Left lung (tissue), 10 donors: ENCODE measurements around the gene TEX52. TPM values are rescaled to one million over a fixed set of nuclear protein-coding genes. Genes with fewer than 3 reads are reported as not detected.

Experiments used
- ATAC-seq: fragments of 200-7000 bp; cut with Tn5 transposase; one replicate; pipeline ENCODE4 v1.9.1; 2020; ENCODE audit warnings: moderate library complexity
- DNase-seq, 4 donors: peaks; one replicate each; pipeline ENCODE4 v3.0.0-alpha.2; 2013 to 2020
- H3K27ac ChIP-seq, 2 donors: fragments of 200-600 bp; sonication (generic) in 1 of 2; one replicate each; pipeline versions ENCODE4 v1.5.0 to v1.8.0; 2020 to 2021
- H3K27me3 ChIP-seq, 2 donors: fragments of 200-600 bp; sonication (generic) in 1 of 2; one replicate each; pipeline versions ENCODE4 v1.5.0 to v1.8.0; 2020 to 2021
- H3K36me3 ChIP-seq, 2 donors: fragments of 200-600 bp; sonication (generic) in 1 of 2; one replicate each; pipeline versions ENCODE4 v1.5.0 to v1.8.0; 2020 to 2021
- H3K4me1 ChIP-seq, 2 donors: fragments of 200-600 bp; one replicate each; pipeline ENCODE4 v1.8.0; 2021
- H3K4me3 ChIP-seq, 2 donors: fragments of 200-600 bp; sonication (generic) in 1 of 2; one replicate each; pipeline versions ENCODE4 v1.5.0 to v1.8.0; 2020 to 2021; ENCODE audit warnings: mild to moderate bottlenecking in 1 of 2
- H3K9me3 ChIP-seq, 2 donors: fragments of 200-600 bp; sonication (generic) in 1 of 2; one replicate each; pipeline versions ENCODE4 v1.5.0 to v1.8.0; 2020 to 2021
- CTCF ChIP-seq, 2 donors: fragments of 200-600 bp; sonication (generic) in 1 of 2; IDR thresholded peaks; one replicate each; pipeline versions ENCODE4 v1.5.0 to v1.8.0; 2021; ENCODE audit warnings: antibody characterized with exemption in 2 of 2
- intact Hi-C, 2 donors: fragments of 100-400 bp; cut with DNase I; formaldehyde crosslinking; loops; one replicate each; pipeline versions ENCODE4 v1.11.2 to v1.14.2; 2022
- polyA plus RNA-seq, 6 donors: library from polyadenylated mRNA; unstranded; fragments of 120-200 nt; gene quantifications; one replicate each; pipeline ENCODE4 v1.2.1, GENCODE V29; 2013; ENCODE audit not compliant: insufficient read length in 6 of 6
- total RNA-seq, 2 donors: library from RNA; stranded (reverse); fragmentation: NEBNext Ultra II Directional; extraction: Animal tissue kit (Norgen Biotek cat#: 25700); gene quantifications; one replicate each; pipeline ENCODE4 v1.2.1, GENCODE V29; 2021
- donor health status: DM: no; HTN: yes; CAD: no.
- donor health status: DM: no; HTN: no; CAD: no.

TEX52 gene
- total and polyA plus RNA-seq, 8 donors = 1.9 to 4.6 (median 3.3) TPM; not detected in 2

DNA sequence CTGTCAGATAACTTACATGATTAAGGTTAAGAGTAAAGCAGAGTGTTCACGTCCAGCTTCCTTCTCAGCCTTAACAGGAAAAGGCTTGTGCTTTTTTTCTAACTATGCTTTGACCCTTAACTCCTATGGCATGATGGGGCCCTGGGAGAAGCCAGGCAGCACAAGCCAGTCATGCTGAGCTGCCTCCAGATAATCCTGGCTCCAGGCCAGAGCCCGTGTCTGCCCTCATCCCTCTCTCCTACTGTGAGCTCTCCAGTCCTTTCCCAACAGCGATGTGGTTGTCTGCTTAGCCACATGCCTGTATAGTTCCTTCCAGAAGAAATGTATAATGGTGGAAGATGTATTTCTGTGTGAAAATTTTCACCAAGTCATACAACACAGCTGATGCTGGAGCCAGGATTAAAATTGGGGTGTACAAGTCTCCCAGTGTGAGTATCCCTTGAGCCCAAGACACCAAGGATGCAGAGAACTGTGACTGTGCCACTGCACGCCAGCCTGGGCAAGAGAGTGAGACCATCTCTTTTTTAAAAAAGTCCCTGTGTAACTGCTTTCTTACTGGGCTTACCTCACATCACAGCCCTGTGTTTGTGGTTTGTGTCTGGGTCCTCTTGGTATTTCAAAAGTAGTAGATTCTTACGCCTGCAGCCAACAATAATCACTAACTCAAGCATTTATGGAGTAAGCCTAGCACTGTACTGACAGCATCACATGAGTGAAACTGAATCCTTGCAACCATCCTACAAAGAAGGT lies 52.3 kb downstream of the TEX52 start:
- Histone ChIP-seq H3K9me3 (no peaks in the 10 kb centered on the region), H3K36me3 (peaks cover 5 to 65% of the 10 kb centered on the region in 2 donors), H3K27ac (no peak overlapping the region), H3K27me3 (no peaks in the 10 kb centered on the region), H3K4me1 (no peaks in the 10 kb centered on the region), H3K4me3 (no peak overlapping the region)
- intact Hi-C loops = no loop called here
- ATAC-seq (peak; percentile 27), DNase-seq (no peak)
- no peak for TF ChIP-seq CTCF (IDR thresholded peaks at IDR 0.05)

GRCh38 chr12:2803635-2804392 lies 53.0 kb downstream of the TEX52 start:
- DNase-seq = no peak
- no peaks in the 10 kb centered on the region for H3K4me1 ChIP-seq
- no peak overlapping the region for H3K27ac ChIP-seq
- no peaks in the 10 kb centered on the region for H3K27me3 ChIP-seq
- intact Hi-C loops = no loop called here
- ATAC-seq = no peak
- H3K36me3 ChIP-seq = peaks cover 5 to 72% of the 10 kb centered on the region in 2 donors
- TF ChIP-seq CTCF (IDR thresholded peaks at IDR 0.05) = no peak
- H3K9me3 ChIP-seq = no peaks in the 10 kb centered on the region
- no peak overlapping the region for H3K4me3 ChIP-seq

- Histone ChIP-seq H3K36me3 (peaks cover 5 to 90% of the 10 kb centered on the region in 2 donors), H3K9me3 (no peaks in the 10 kb centered on the region), H3K4me1 (peaks cover 7 to 14% of the 10 kb centered on the region in 2 donors), H3K27me3 (no peaks in the 10 kb centered on the region), H3K27ac (no peak overlapping the region), H3K4me3 (no peak overlapping the region)
- no peak for TF ChIP-seq CTCF (IDR thresholded peaks at IDR 0.05)
- intact Hi-C loops = no loop called here
- ATAC-seq (no peak), DNase-seq (no peak)
Observed at GRCh38 chr12:2801044-2801783, 55.6 kb downstream of the TEX52 start.

- Histone ChIP-seq H3K4me1 (peaks cover 9 to 18% of the 10 kb centered on the region in 2 donors), H3K4me3 (no peak overlapping the region), H3K36me3 (peaks cover 5 to 80% of the 10 kb centered on the region in 2 donors), H3K27me3 (no peaks in the 10 kb centered on the region), H3K9me3 (no peaks in the 10 kb centered on the region), H3K27ac (no peak overlapping the region)
- ATAC-seq = no peak
- no peak for TF ChIP-seq CTCF (IDR thresholded peaks at IDR 0.05)
- no peak for DNase-seq
- intact Hi-C loops = no loop called here
Observed at GRCh38 chr12:2800046-2800570, 56.7 kb downstream of the TEX52 start.

Other genes with a start within 250 kb of the TEX52 start
- 10 to 100 TPM; 48.1 to 80.9 TPM for gene FKBP4, start 62.1 kb downstream of the TEX52 start, total RNA-seq
- 100 to 1,000 TPM in 1 of 6 donors, 10 to 100 TPM in 5; 63.0 to 110 (median 91.9) TPM for gene FKBP4, start 62.1 kb downstream of the TEX52 start, polyA plus RNA-seq
- 10 to 100 TPM; 29.0 to 32.1 TPM for gene ITFG2, start 44.4 kb downstream of the TEX52 start, total RNA-seq
- 10 to 100 TPM; 60.4 to 77.9 (median 70.9) TPM for gene ITFG2, start 44.4 kb downstream of the TEX52 start, polyA plus RNA-seq
- gene NRIP2, start 22.0 kb downstream of the TEX52 start, total RNA-seq = under 1 TPM; 0.79 to 0.96 TPM
- gene NRIP2, start 22.0 kb downstream of the TEX52 start, polyA plus RNA-seq = 1 to 10 TPM; 6.3 to 8.1 (median 7.4) TPM
- gene FOXM1, start 20.1 kb upstream of the TEX52 start, total RNA-seq = 10 to 100 TPM in 1 of 2 donors, 1 to 10 TPM in 1; 4.7 to 16.5 TPM
- gene FOXM1, start 20.1 kb upstream of the TEX52 start, polyA plus RNA-seq = 10 to 100 TPM; 24.5 to 54.0 (median 30.7) TPM
- 10 to 100 TPM; 11.7 to 19.0 TPM for gene RHNO1, start 20.2 kb upstream of the TEX52 start, total RNA-seq
- 10 to 100 TPM; 30.0 to 44.4 (median 36.6) TPM for gene RHNO1, start 20.2 kb upstream of the TEX52 start, polyA plus RNA-seq
- 10 to 100 TPM; 15.3 to 18.0 TPM for gene TULP3, start 33.9 kb upstream of the TEX52 start, total RNA-seq
- 10 to 100 TPM; 33.0 to 41.0 (median 38.4) TPM for gene TULP3, start 33.9 kb upstream of the TEX52 start, polyA plus RNA-seq
- gene TEAD4, start 102.4 kb upstream of the TEX52 start, total RNA-seq = 10 to 100 TPM; 21.8 to 34.1 TPM
- 10 to 100 TPM; 12.2 to 17.7 (median 13.0) TPM for gene TEAD4, start 102.4 kb upstream of the TEX52 start, polyA plus RNA-seq
- 10 to 100 TPM; 35.6 to 36.8 TPM for gene TSPAN9, start 220.3 kb upstream of the TEX52 start, total RNA-seq
- 10 to 100 TPM; 77.2 to 98.6 (median 85.8) TPM for gene TSPAN9, start 220.3 kb upstream of the TEX52 start, polyA plus RNA-seq